Kidney epithelial cell (primary cell): ENCODE data around the gene ATXN7L2. TPM values are rescaled to one million over a fixed set of nuclear protein-coding genes. Genes with fewer than 3 reads are reported as not detected.

Source experiments
- DNase-seq: peaks from one replicate; pipeline ENCODE4 v3.0.0-alpha.2; 2010; ENCODE audit warnings: low read depth
- H3K27me3 ChIP-seq: 2 replicates; pipeline ENCODE4 v1.6.0; 2011; ENCODE audit warnings: low read length; ENCODE audit not compliant: control insufficient read depth, insufficient read depth
- H3K36me3 ChIP-seq: 2 replicates; pipeline ENCODE4 v1.5.1; 2011; ENCODE audit warnings: low read length; ENCODE audit not compliant: control insufficient read depth, insufficient read depth
- H3K4me3 ChIP-seq: 2 replicates; pipeline ENCODE4 v1.5.1; 2011; ENCODE audit warnings: low read depth, mild to moderate bottlenecking, control low read depth, low read length
- total RNA-seq: library from RNA; depleted of rRNA; stranded (reverse); fragments of >200 nt; gene quantifications from 2 replicates; pipeline ENCODE4 v1.2.3, GENCODE V29; 2015
- TF ChIP-seq, protein P1 (sequence below): IDR thresholded peaks from 2 replicates; pipeline ENCODE4 v1.5.1; 2011; ENCODE audit warnings: mild to moderate bottlenecking, moderate library complexity, low read length, control low read depth, inconsistent platforms; ENCODE audit not compliant: insufficient read depth, poor library complexity, severe bottlenecking

Gene ATXN7L2
- total RNA-seq, 1 donor from 2014 or later, result 6.7 TPM

DNA sequence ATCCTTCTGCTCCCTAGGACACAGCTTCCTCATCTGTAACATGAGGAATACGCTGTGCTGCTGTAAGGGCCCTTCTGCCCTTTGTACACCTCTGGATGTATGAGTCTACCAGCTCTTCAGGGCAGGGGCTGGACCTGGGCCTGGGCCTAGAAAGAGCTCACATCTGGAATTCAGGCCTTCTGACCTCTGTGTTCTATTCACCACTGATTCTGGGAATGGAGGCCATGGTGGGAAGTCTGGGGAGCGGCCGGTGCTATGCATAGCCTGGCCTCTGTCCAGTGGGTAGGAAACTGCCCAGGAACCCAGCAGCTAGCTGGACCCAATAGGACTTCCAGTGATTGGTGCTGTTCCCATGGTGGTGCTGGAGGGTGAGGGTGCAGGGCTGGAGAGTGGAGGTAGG, 45.0 kb downstream of the ATXN7L2 start:
- TF ChIP-seq, protein P1, sequence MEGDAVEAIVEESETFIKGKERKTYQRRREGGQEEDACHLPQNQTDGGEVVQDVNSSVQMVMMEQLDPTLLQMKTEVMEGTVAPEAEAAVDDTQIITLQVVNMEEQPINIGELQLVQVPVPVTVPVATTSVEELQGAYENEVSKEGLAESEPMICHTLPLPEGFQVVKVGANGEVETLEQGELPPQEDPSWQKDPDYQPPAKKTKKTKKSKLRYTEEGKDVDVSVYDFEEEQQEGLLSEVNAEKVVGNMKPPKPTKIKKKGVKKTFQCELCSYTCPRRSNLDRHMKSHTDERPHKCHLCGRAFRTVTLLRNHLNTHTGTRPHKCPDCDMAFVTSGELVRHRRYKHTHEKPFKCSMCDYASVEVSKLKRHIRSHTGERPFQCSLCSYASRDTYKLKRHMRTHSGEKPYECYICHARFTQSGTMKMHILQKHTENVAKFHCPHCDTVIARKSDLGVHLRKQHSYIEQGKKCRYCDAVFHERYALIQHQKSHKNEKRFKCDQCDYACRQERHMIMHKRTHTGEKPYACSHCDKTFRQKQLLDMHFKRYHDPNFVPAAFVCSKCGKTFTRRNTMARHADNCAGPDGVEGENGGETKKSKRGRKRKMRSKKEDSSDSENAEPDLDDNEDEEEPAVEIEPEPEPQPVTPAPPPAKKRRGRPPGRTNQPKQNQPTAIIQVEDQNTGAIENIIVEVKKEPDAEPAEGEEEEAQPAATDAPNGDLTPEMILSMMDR, result no peak
- Histone ChIP-seq H3K27me3 (no peaks in the 10 kb centered on the region), H3K4me3 (no peak overlapping the region), H3K36me3 (no peaks in the 10 kb centered on the region)
- no peak for DNase-seq

DNA sequence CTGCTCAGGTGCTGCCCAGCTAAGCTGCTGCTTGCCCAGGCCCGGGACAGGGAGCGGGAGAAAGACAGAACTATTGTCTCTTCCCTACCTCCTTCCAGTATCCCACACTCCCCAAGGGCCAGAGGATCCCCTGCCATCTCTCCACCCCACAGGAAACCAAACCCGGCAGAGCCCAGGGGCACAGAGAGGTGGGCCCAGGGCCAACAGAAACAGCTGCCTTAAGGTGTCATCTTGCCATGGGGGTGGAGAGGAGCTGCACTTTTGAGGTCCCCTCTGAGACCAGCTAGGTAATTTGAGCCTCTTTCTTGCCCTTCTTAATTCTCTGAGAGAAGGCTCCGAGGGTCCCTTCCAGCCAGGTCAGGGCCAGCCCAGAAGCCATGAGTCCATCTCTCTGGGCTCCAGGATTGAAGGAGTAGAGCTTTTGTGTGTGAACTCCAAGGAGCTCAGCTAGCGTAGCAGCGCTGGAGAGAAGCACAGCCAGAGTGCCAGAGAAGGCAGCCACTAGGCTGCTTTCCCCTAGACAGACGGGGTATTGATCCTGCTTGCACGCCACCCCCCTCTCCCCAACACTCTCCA, 46.3 kb downstream of the ATXN7L2 start:
- DNase-seq, result no peak
- Histone ChIP-seq H3K4me3 (no peak overlapping the region), H3K27me3 (no peaks in the 10 kb centered on the region), H3K36me3 (no peaks in the 10 kb centered on the region)
- TF ChIP-seq, protein P1, result no peak

DNA sequence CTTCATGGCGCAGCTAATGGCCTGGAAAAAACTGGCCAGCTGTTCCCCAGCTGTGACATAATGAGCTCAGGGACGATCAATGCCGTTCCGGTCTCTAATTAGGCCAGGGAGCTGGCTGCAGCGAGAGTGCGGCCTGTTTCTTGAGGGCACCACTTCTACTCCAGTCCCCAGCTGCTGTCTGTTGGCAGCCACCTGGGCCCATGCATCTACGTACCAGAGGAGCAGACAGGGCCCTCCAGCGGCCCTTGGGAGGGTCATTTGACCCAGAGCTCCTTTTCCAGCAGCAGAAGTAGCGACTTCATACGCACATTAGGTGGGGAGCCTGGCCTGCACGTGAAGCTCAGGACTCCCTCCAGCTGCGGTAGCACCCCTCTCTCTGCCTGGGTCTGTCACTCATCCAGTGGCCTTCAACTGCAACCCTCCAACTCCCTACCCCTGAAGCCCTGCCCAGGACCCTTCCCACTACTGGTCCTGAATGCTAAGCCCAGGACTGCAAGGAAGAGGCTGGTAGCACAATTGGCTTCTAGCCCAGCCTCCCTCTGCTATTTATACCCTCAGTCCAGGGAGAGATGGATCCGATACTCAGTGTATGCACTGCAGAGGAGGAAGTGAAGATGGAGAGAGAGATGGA, 46.9 kb downstream of the ATXN7L2 start:
- Histone ChIP-seq H3K4me3 (no peak overlapping the region), H3K36me3 (no peaks in the 10 kb centered on the region), H3K27me3 (no peaks in the 10 kb centered on the region)
- no peak for DNase-seq
- TF ChIP-seq, protein P1, result no peak

DNA sequence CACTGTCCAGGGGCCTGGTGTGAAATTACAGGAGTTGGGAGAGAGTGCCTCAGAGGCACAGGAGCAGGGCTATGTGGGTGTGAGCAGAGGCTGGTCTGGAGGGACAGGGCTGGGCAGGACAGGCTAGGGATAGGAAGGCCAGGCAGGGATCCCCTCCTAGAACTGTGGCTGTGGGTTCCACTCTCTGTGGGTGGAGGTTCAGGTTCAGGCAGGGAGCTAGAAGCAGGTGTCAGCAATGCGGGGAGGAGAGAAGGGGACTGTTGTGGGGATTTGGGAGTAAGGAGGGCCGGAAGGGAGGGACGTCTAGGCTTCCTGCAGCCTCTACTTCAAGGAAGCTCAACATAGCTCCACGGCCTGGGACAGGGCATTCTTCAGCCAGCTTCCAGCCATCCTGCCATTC, 47.7 kb downstream of the ATXN7L2 start:
- no peak for DNase-seq
- TF ChIP-seq, protein P1, result no peak
- Histone ChIP-seq H3K36me3 (no peaks in the 10 kb centered on the region), H3K27me3 (no peaks in the 10 kb centered on the region), H3K4me3 (no peak overlapping the region)

DNA sequence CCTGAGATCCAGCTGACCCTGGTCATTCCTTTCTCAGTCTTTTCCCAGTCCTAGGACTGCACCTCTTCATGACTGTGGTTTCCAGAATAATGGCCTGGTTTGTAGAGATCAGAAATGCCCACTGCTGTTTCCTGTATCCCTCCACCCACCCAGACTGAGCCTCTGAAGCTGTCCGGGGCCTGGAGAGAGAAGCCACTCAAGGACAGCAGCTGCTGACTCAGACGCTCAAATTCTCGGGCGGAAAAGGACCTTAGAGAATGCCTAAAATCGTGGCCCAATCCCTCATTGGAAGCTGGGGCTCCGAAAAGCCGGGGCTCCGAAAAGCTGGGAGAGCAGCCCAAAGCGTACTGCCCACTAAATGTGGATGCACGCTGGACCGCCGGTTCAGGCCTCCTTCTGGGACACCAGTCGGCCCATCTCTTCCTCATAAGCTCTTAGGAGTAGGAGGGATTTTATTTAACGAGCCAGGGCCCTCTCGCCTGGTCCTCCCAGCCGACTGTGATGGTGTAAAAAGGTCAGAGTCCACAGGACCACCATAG, 48.2 kb downstream of the ATXN7L2 start:
- Histone ChIP-seq H3K27me3 (no peaks in the 10 kb centered on the region), H3K4me3 (no peak overlapping the region), H3K36me3 (no peaks in the 10 kb centered on the region)
- TF ChIP-seq, protein P1, result no peak
- DNase-seq, result no peak
